HG02885 (cell line): ENCODE data around the gene PTPN4.
"Not testable (repeated sequence)": the region's sequence is repeated elsewhere in the genome, so short reads cannot be mapped to it uniquely, and the experiment has no call there.

Source experiments
- ATAC-seq: cut with Tn5 transposase; IDR thresholded peaks from one replicate; pipeline ENCODE4 v1.9.1; 2021; ENCODE audit warnings: mild to moderate bottlenecking; ENCODE audit not compliant: unreplicated experiment, poor library complexity

PTPN4 gene

GRCh38 chr2:119795309-119796303 lies 35.9 kb downstream of the PTPN4 start:
- no peak for ATAC-seq

GRCh38 chr2:119800376-119800902 lies 40.7 kb downstream of the PTPN4 start:
- no peak for ATAC-seq

- no peak for ATAC-seq
Observed at GRCh38 chr2:119801040-119801439, 41.3 kb downstream of the PTPN4 start.

- not testable (repeated sequence) for ATAC-seq
Observed at GRCh38 chr2:119801989-119802388, 42.3 kb downstream of the PTPN4 start.

- no peak for ATAC-seq
Observed at GRCh38 chr2:119803101-119803500, 43.4 kb downstream of the PTPN4 start.

- ATAC-seq, result not testable (repeated sequence)
Observed at GRCh38 chr2:119804409-119804808, 44.7 kb downstream of the PTPN4 start.

GRCh38 chr2:119808516-119809147 lies 48.9 kb downstream of the PTPN4 start:
- ATAC-seq, result no peak

- ATAC-seq, result no peak
Observed at GRCh38 chr2:119809339-119810048, 49.8 kb downstream of the PTPN4 start.

- no peak for ATAC-seq
Observed at GRCh38 chr2:119810049-119810630, 50.4 kb downstream of the PTPN4 start.

GRCh38 chr2:119814216-119814615 lies 54.5 kb downstream of the PTPN4 start:
- no peak for ATAC-seq

GRCh38 chr2:119818792-119819191 lies 59.1 kb downstream of the PTPN4 start:
- ATAC-seq, result no peak

GRCh38 chr2:119819846-119820245 lies 60.1 kb downstream of the PTPN4 start:
- no peak for ATAC-seq

- ATAC-seq, result no peak
Observed at GRCh38 chr2:119820275-119820674, 60.6 kb downstream of the PTPN4 start.

- ATAC-seq, result no peak
Observed at GRCh38 chr2:119821266-119821665, 61.5 kb downstream of the PTPN4 start.

- no peak for ATAC-seq
Observed at GRCh38 chr2:119823734-119824334, 64.1 kb downstream of the PTPN4 start.

GRCh38 chr2:119826370-119826961 lies 66.7 kb downstream of the PTPN4 start:
- ATAC-seq, result peak; percentile 73

- peak; percentile 51 for ATAC-seq
Observed at GRCh38 chr2:119827866-119828507, 68.3 kb downstream of the PTPN4 start.

GRCh38 chr2:119836455-119837142 lies 76.9 kb downstream of the PTPN4 start:
- no peak for ATAC-seq
